HepG2 (cell line): ENCODE data around the gene THAP10. TPM values are rescaled to one million over a fixed set of nuclear protein-coding genes. Genes with fewer than 3 reads are reported as not detected.

Source experiments
- ATAC-seq: fragments of 200-7000 bp; cut with Tn5 transposase; 3 replicates; pipeline ENCODE4 v1.9.1; 2020; ENCODE audit warnings: mild to moderate bottlenecking, moderate library complexity
- BruUV-seq: library from RNA; stranded (reverse); fragments of 400-500 nt; replicated peaks from 2 replicates; lab custom pipeline; 2021; lab: Mats Ljungman, UMichigan
- CTCF ChIA-PET: fragments of 300-600 bp; formaldehyde crosslinking; extraction: SDS; loops from one replicate; lab custom pipeline; 2021; ENCODE audit warnings: low total read pairs, inconsistent platforms, low intra/inter-chr PET ratio; lab: Yijun Ruan, JAX
- POLR2A ChIA-PET: fragments of 350-600 bp; sonication (Branson Sonifier 250); formaldehyde crosslinking; loops from one replicate; lab custom pipeline; 2020; ENCODE audit warnings: antibody characterized with exemption, inconsistent platforms; lab: Yijun Ruan, JAX
- DNase-seq: peaks from one replicate; pipeline ENCODE4 v3.0.0-alpha.2; 2015; ENCODE audit warnings: low spot score
- FAIRE-seq: peaks from 3 replicates; lab custom pipeline; 2011; peaks lifted over from hg19 to GRCh38; lab: Jason Lieb, UNC
- H2AFZ ChIP-seq: one replicate; pipeline ENCODE4 v1.6.1; 2011; ENCODE audit warnings: low read length, inconsistent platforms
- H3K27ac ChIP-seq: fragments of 300-600 bp; 3 replicates; pipeline ENCODE4 v1.8.0; 2011; ENCODE audit warnings: mixed run types, mild to moderate bottlenecking, mixed read lengths, low read length, inconsistent platforms; ENCODE audit not compliant: insufficient read depth; ENCODE audit errors: extremely low read length
- H3K27me3 ChIP-seq, 2 experiments: fragments of 200-600 bp in 1 of 2; 2 replicates in 1 of 2; 3 replicates in 1 of 2; pipeline versions ENCODE4 v1.6.0 to v1.8.0; 2011; ENCODE audit warnings: low read length in 2 of 2, mild to moderate bottlenecking in 2 of 2, moderate library complexity in 2 of 2, inconsistent platforms in 1 of 2; ENCODE audit not compliant: insufficient read depth in 2 of 2, control insufficient read depth in 1 of 2
- H3K36me3 ChIP-seq, 2 experiments: fragments of 200-600 bp in 1 of 2; replicated peaks in 1 of 2; 2 replicates in 1 of 2; 3 replicates in 1 of 2; pipeline versions ENCODE4 v1.5.1 to v1.8.0; 2011; ENCODE audit warnings: low read length in 2 of 2, inconsistent platforms in 1 of 2; ENCODE audit not compliant: insufficient read depth in 2 of 2, control insufficient read depth in 1 of 2
- H3K4me1 ChIP-seq: 2 replicates; pipeline ENCODE4 v1.5.1; 2012; ENCODE audit warnings: low read length, inconsistent platforms; ENCODE audit not compliant: insufficient read depth
- H3K4me2 ChIP-seq: 2 replicates; pipeline ENCODE4 v1.6.0; 2011; ENCODE audit warnings: low read depth, low read length, inconsistent platforms
- H3K4me3 ChIP-seq, 3 experiments: fragments of 200-600 bp in 1 of 3; sonication (generic), shearing (Covaris generic) in 1 of 3; replicated peaks in 1 of 3; 2 replicates each; pipeline ENCODE4 v1.5.1; 2011 to 2016; ENCODE audit warnings: low read length in 3 of 3, inconsistent platforms in 2 of 3, low read depth in 2 of 3, mild to moderate bottlenecking in 2 of 3, control low read depth in 1 of 3, mixed read lengths in 1 of 3; ENCODE audit not compliant: insufficient read depth in 1 of 3
- H3K79me2 ChIP-seq: one replicate; pipeline ENCODE4 v1.6.1; 2011; ENCODE audit warnings: low read length, inconsistent platforms; ENCODE audit not compliant: insufficient read depth
- H3K9ac ChIP-seq: 2 replicates; pipeline ENCODE4 v1.6.0; 2011; ENCODE audit warnings: mild to moderate bottlenecking, low read depth, low read length, inconsistent platforms; ENCODE audit not compliant: insufficient read depth
- H3K9me3 ChIP-seq: 2 replicates; pipeline ENCODE4 v1.5.1; 2012; ENCODE audit warnings: mild to moderate bottlenecking, low read length
- H4K20me1 ChIP-seq: 2 replicates; pipeline ENCODE4 v1.6.0; 2011; ENCODE audit warnings: inconsistent platforms, mild to moderate bottlenecking, low read length, moderate library complexity; ENCODE audit not compliant: insufficient read depth
- PAWR ChIP-seq: sonication (generic); formaldehyde crosslinking; IDR thresholded peaks from 2 replicates; pipeline ENCODE4 v1.4.0; 2020; ENCODE audit warnings: missing genetic modification reagents, mild to moderate bottlenecking, borderline replicate concordance
- PHF5A ChIP-seq: IDR thresholded peaks from one replicate; pipeline ENCODE4 v1.6.1; 2018; ENCODE audit warnings: low read depth, missing genetic modification reagents; ENCODE audit not compliant: unreplicated experiment
- RARG ChIP-seq: sonication (generic); formaldehyde crosslinking; IDR thresholded peaks from 2 replicates; pipeline ENCODE4 v1.4.0; 2020; ENCODE audit warnings: low read depth, mild to moderate bottlenecking, missing genetic modification reagents
- SP5 ChIP-seq: IDR thresholded peaks from 2 replicates; pipeline ENCODE4 v1.6.1; 2016; ENCODE audit warnings: low read depth, borderline replicate concordance
- ZNF224 ChIP-seq: sonication (generic); formaldehyde crosslinking; IDR thresholded peaks from 2 replicates; pipeline ENCODE4 v1.5.0; 2020; ENCODE audit warnings: mild to moderate bottlenecking, missing genetic modification reagents
- WGBS: methylation state at CpG from one replicate; pipeline ENCODE4 v1.1.6; 2017; ENCODE audit warnings: low lambda C conversion rate; 5-methylcytosine and 5-hydroxymethylcytosine counted together
- in situ Hi-C: cut with HindIII; loops from 2 replicates; pipeline ENCODE4 v1.10.0; 2017; ENCODE audit warnings: low pct_unique_long_range_greater_than_20kb; ENCODE audit not compliant: extremely low pct_ligation_motif_present
- intact Hi-C: fragments of 100-400 bp; cut with micrococcal nuclease; formaldehyde crosslinking; loops from one replicate; pipeline ENCODE4 v1.10.0; 2022; ENCODE audit not compliant: unreplicated experiment
- polyA plus RNA-seq, 8 experiments: library from polyadenylated mRNA; depleted of rRNA in 3 of 8; stranded (reverse) in 7 of 8; unstranded in 1 of 8; fragments of >200 nt; fragmentation: Illumina TruSeq in 4 of 8; extraction: Trizol in 4 of 8; gene quantifications; 2 replicates each; pipeline versions ENCODE4 v1.2.1 to v1.2.3, GENCODE V29; 2011 to 2016; ENCODE audit warnings: low read depth in 4 of 8, missing spikeins in 1 of 8, mixed read lengths in 1 of 8; ENCODE audit not compliant: insufficient read depth in 1 of 8
- total RNA-seq, 5 experiments: library from RNA; depleted of rRNA; stranded (reverse); fragments of >200 nt; fragmentation: Illumina TruSeq; extraction: Trizol; gene quantifications; 2 replicates each; pipeline ENCODE4 v1.2.3, GENCODE V29; 2016; ENCODE audit warnings: low read depth in 1 of 5
- TF ChIP-seq, protein P1 (sequence below), 2 experiments: IDR thresholded peaks; 2 replicates each; pipeline ENCODE4 v1.6.1; 2011 to 2012; ENCODE audit warnings: low read length in 2 of 2, borderline replicate concordance in 1 of 2, low read depth in 1 of 2, mild to moderate bottlenecking in 1 of 2, moderate library complexity in 1 of 2

The THAP10 gene
- total and polyA plus RNA-seq, 2 of the 13 experiments (the other 11 are each of a cell fraction or from before 2014, with no cell fraction given): 0.64 to 0.69 TPM

GRCh38 chr15:70834999-70835398, 57.2 kb downstream of the THAP10 start:
- Histone ChIP-seq H3K27ac (no peak overlapping the region), H3K27me3 (no peaks in the 10 kb centered on the region), H3K79me2 (no peaks in the 10 kb centered on the region), H2AFZ (no peak overlapping the region), H3K36me3 (no peaks in the 10 kb centered on the region), H3K9ac (no peak overlapping the region), H3K4me1 (peaks cover 38% of the 10 kb centered on the region), H3K4me3 (no peak overlapping the region), H3K9me3 (no peaks in the 10 kb centered on the region), H4K20me1 (no peaks in the 10 kb centered on the region), H3K4me2 (no peak overlapping the region)
- DNase-seq: no peak
- BruUV-seq: no TSS peak
- TF ChIP-seq, protein P1, sequence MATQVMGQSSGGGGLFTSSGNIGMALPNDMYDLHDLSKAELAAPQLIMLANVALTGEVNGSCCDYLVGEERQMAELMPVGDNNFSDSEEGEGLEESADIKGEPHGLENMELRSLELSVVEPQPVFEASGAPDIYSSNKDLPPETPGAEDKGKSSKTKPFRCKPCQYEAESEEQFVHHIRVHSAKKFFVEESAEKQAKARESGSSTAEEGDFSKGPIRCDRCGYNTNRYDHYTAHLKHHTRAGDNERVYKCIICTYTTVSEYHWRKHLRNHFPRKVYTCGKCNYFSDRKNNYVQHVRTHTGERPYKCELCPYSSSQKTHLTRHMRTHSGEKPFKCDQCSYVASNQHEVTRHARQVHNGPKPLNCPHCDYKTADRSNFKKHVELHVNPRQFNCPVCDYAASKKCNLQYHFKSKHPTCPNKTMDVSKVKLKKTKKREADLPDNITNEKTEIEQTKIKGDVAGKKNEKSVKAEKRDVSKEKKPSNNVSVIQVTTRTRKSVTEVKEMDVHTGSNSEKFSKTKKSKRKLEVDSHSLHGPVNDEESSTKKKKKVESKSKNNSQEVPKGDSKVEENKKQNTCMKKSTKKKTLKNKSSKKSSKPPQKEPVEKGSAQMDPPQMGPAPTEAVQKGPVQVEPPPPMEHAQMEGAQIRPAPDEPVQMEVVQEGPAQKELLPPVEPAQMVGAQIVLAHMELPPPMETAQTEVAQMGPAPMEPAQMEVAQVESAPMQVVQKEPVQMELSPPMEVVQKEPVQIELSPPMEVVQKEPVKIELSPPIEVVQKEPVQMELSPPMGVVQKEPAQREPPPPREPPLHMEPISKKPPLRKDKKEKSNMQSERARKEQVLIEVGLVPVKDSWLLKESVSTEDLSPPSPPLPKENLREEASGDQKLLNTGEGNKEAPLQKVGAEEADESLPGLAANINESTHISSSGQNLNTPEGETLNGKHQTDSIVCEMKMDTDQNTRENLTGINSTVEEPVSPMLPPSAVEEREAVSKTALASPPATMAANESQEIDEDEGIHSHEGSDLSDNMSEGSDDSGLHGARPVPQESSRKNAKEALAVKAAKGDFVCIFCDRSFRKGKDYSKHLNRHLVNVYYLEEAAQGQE (IDR thresholded peaks at IDR 0.05; ENCODE audit: borderline replicate concordance in 1 of 2, low read depth in 1 of 2, low read length in 2 of 2): no peak
- TF ChIP-seq SP5 (no peak), RARG (no peak), ZNF224 (CRISPR knock-in tag) (no peak), PHF5A (CRISPR knock-in tag) (no peak), PAWR (CRISPR knock-in tag) (no peak)
- ChIA-PET POLR2A (interaction anchor here (1.5 to 6.9 kb wide), 4 partner anchors 19 to 57 kb away, joined by 4 to 69 read pairs (median 8); partner anchors contain the start of genes LARP6 and THAP10), CTCF (no interaction called here)
- in situ Hi-C loops (no loop called here), intact Hi-C loops (no loop called here)
- no peak for ATAC-seq
- WGBS: 82% methylated on average over 2 of the region's 2 CpGs
- no peak for FAIRE-seq
